ENCODE measurements around the gene CLC. TPM values are rescaled to one million over a fixed set of nuclear protein-coding genes. Genes with fewer than 3 reads are reported as not detected.

Gene CLC
- total RNA-seq, 2 experiments from 2014 or later = not detected

- DNase-seq (ENCODE audit: low spot score) = no peak
- intact Hi-C loops (cut with micrococcal nuclease; ENCODE audit: unreplicated experiment) = no loop called here
- Histone ChIP-seq H4K20me1 (ENCODE audit: insufficient read depth, low read length) (no peaks in the 10 kb centered on the region), H3K9me3 (ENCODE audit: low read length) (no peaks in the 10 kb centered on the region; the same call in 1 of the 2 replicates), H3K9me2 (ENCODE audit: insufficient read depth, low read length) (no peaks in the 10 kb centered on the region), H3K79me2 (ENCODE audit: insufficient read depth, low read depth, low read length) (no peaks in the 10 kb centered on the region), H3K4me1 (ENCODE audit: insufficient read depth, low read length, poor library complexity, severe bottlenecking) (no peaks in the 10 kb centered on the region), H3K4me2 (ENCODE audit: low read length) (no peak overlapping the region), H2AFZ (ENCODE audit: low read length) (no peak overlapping the region), H3K27ac (ENCODE audit: low read depth, low read length, poor library complexity, severe bottlenecking) (no peak overlapping the region), H3K4me3 (ENCODE audit: low read depth, low read length, poor library complexity, severe bottlenecking) (no peak overlapping the region), H3K36me3 (ENCODE audit: insufficient read depth, low read length) (no peaks in the 10 kb centered on the region)
- TF ChIP-seq EZH2phosphoT487 (IDR thresholded peaks at IDR 0.05; ENCODE audit: borderline replicate concordance, low read depth, low read length) = no peak
- TF ChIP-seq CTCF (conservative IDR thresholded peaks at IDR 0.05; ENCODE audit: low read length) = no peak
- CTCF ChIA-PET (ENCODE audit: unreplicated experiment) = no interaction called here
- POLR2A ChIA-PET = no interaction called here
- no TSS peak for BruUV-seq (replicated peaks)
Observed at GRCh38 chr19:39684267-39684666, 53.6 kb downstream of the CLC start.

GRCh38 chr19:39681416-39681815 lies 56.4 kb downstream of the CLC start:
- H2AFZ ChIP-seq (ENCODE audit: low read length) = no peak overlapping the region
- H3K4me2 ChIP-seq (ENCODE audit: low read length) = no peak overlapping the region
- H3K27ac ChIP-seq (ENCODE audit: low read depth, low read length, poor library complexity, severe bottlenecking) = no peak overlapping the region
- POLR2A ChIA-PET = no interaction called here
- H4K20me1 ChIP-seq (ENCODE audit: insufficient read depth, low read length) = no peaks in the 10 kb centered on the region
- no peak for DNase-seq (ENCODE audit: low spot score)
- TF ChIP-seq CTCF (conservative IDR thresholded peaks at IDR 0.05; ENCODE audit: low read length) (no peak), EZH2phosphoT487 (IDR thresholded peaks at IDR 0.05; ENCODE audit: borderline replicate concordance, low read depth, low read length) (no peak)
- no peaks in the 10 kb centered on the region for H3K36me3 ChIP-seq (ENCODE audit: insufficient read depth, low read length)
- no TSS peak for BruUV-seq (replicated peaks)
- no peaks in the 10 kb centered on the region for H3K79me2 ChIP-seq (ENCODE audit: insufficient read depth, low read depth, low read length)
- intact Hi-C loops (cut with micrococcal nuclease; ENCODE audit: unreplicated experiment) = no loop called here
- H3K9me3 ChIP-seq (ENCODE audit: low read length) = no peaks in the 10 kb centered on the region
- no peaks in the 10 kb centered on the region for H3K9me2 ChIP-seq (ENCODE audit: insufficient read depth, low read length)
- CTCF ChIA-PET (ENCODE audit: unreplicated experiment) = no interaction called here
- H3K4me3 ChIP-seq (ENCODE audit: low read depth, low read length, poor library complexity, severe bottlenecking) = no peak overlapping the region
- H3K4me1 ChIP-seq (ENCODE audit: insufficient read depth, low read length, poor library complexity, severe bottlenecking) = no peaks in the 10 kb centered on the region

Small RNA genes within 50 kb of the gene (small RNA-seq; reads per million reads assigned to genes)
- not detected for gene RPS29P27

Other genes starting within 250 kb of the CLC start
- gene DLL3, start 239.1 kb downstream of the CLC start, total RNA-seq (2014; rRNA removed; shearing (Covaris generic)) = 3.4 and 4.4 TPM in 2 replicates
- 3.2 and 4.4 TPM in 2 replicates for gene DLL3, start 239.1 kb downstream of the CLC start, total RNA-seq (2022)
- not detected in 2 replicates for gene SELENOV, start 222.9 kb downstream of the CLC start, total RNA-seq (2014; rRNA removed; shearing (Covaris generic))
- gene SELENOV, start 222.9 kb downstream of the CLC start, total RNA-seq (2022) = not detected in 2 replicates
- 11.7 and 13.9 TPM in 2 replicates for gene EID2B, start 205.2 kb downstream of the CLC start, total RNA-seq (2014; rRNA removed; shearing (Covaris generic))
- gene EID2B, start 205.2 kb downstream of the CLC start, total RNA-seq (2022) = 8.7 and 8.8 TPM in 2 replicates
- 19.1 and 22.9 TPM in 2 replicates for gene EID2, start 197.9 kb downstream of the CLC start, total RNA-seq (2014; rRNA removed; shearing (Covaris generic))
- gene EID2, start 197.9 kb downstream of the CLC start, total RNA-seq (2022) = 17.3 and 20.7 TPM in 2 replicates
- gene LGALS13, start 135.5 kb downstream of the CLC start, total RNA-seq (2014; rRNA removed; shearing (Covaris generic)) = not detected in 2 replicates
- gene LGALS13, start 135.5 kb downstream of the CLC start, total RNA-seq (2022) = not detected in 2 replicates
- not detected in 2 replicates for gene LGALS16, start 82.1 kb downstream of the CLC start, total RNA-seq (2014; rRNA removed; shearing (Covaris generic))
- gene LGALS16, start 82.1 kb downstream of the CLC start, total RNA-seq (2022) = not detected in 2 replicates
- gene LGALS14, start 33.5 kb downstream of the CLC start, total RNA-seq (2014; rRNA removed; shearing (Covaris generic)) = not detected in 2 replicates
- not detected in 2 replicates for gene LGALS14, start 33.5 kb downstream of the CLC start, total RNA-seq (2022)
- gene LEUTX, start 40.8 kb upstream of the CLC start, total RNA-seq (2014; rRNA removed; shearing (Covaris generic)) = not detected in 2 replicates
- gene LEUTX, start 40.8 kb upstream of the CLC start, total RNA-seq (2022) = not detected in 2 replicates
- gene DYRK1B, start 96.1 kb upstream of the CLC start, total RNA-seq (2014; rRNA removed; shearing (Covaris generic)) = 2.0 and 3.0 TPM in 2 replicates
- 7.4 and 9.2 TPM in 2 replicates for gene DYRK1B, start 96.1 kb upstream of the CLC start, total RNA-seq (2022)
- 305 and 336 TPM in 2 replicates for gene FBL, start 108.3 kb upstream of the CLC start, total RNA-seq (2014; rRNA removed; shearing (Covaris generic))
- 365 and 376 TPM in 2 replicates for gene FBL, start 108.3 kb upstream of the CLC start, total RNA-seq (2022)
- gene FCGBP, start 196.6 kb upstream of the CLC start, total RNA-seq (2014; rRNA removed; shearing (Covaris generic)) = 0.21 and 0.41 TPM in 2 replicates
- gene FCGBP, start 196.6 kb upstream of the CLC start, total RNA-seq (2022) = 1.1 and 1.7 TPM in 2 replicates
- 82.3 and 94.3 TPM in 2 replicates for gene PSMC4, start 233.1 kb upstream of the CLC start, total RNA-seq (2014; rRNA removed; shearing (Covaris generic))
- 73.6 and 78.0 TPM in 2 replicates for gene PSMC4, start 233.1 kb upstream of the CLC start, total RNA-seq (2022)

Measured in OCI-LY7 (cell line).